ENCODE measurements around the gene PLAAT3.
"Not testable (repeated sequence)": the region's sequence is repeated elsewhere in the genome, so short reads cannot be mapped to it uniquely, and the experiment has no call there.

Gene PLAAT3

GRCh38 chr11:63614136-63614671 lies at the start of gene PLAAT3:
PLAAT3 (minus strand) TSS chr11:63614433; CDS start chr11:63614014, 419 bp downstream.
- no peak for DNase-seq (ENCODE audit: low read depth in 3 of 3)

GRCh38 chr11:63663809-63664208 lies 49.6 kb upstream of the PLAAT3 start:
- no peak for DNase-seq (ENCODE audit: low read depth in 3 of 3)

GRCh38 chr11:63660972-63661371 lies 46.7 kb upstream of the PLAAT3 start:
- DNase-seq (ENCODE audit: low read depth in 3 of 3) = no peak

GRCh38 chr11:63652671-63653070 lies 38.4 kb upstream of the PLAAT3 start:
- no peak for DNase-seq (ENCODE audit: low read depth in 3 of 3)

GRCh38 chr11:63643205-63643604 lies 29.0 kb upstream of the PLAAT3 start:
- DNase-seq (ENCODE audit: low read depth in 3 of 3) = no peak

GRCh38 chr11:63641727-63642126 lies 27.5 kb upstream of the PLAAT3 start:
- DNase-seq (ENCODE audit: low read depth in 3 of 3) = no peak

- DNase-seq (ENCODE audit: low read depth in 3 of 3) = no peak
Measured at GRCh38 chr11:63639199-63639832, 25.1 kb upstream of the PLAAT3 start.

- DNase-seq (ENCODE audit: low read depth in 3 of 3) = not testable (repeated sequence)
Measured at GRCh38 chr11:63638436-63638835, 24.2 kb upstream of the PLAAT3 start.

- DNase-seq (ENCODE audit: low read depth in 3 of 3) = peak; percentile 22 to 52 (median 47)
Measured at GRCh38 chr11:63635762-63636465, 21.7 kb upstream of the PLAAT3 start.

GRCh38 chr11:63629426-63629825 lies 15.2 kb upstream of the PLAAT3 start:
- DNase-seq (ENCODE audit: low read depth in 3 of 3) = no peak

- no peak for DNase-seq (ENCODE audit: low read depth in 3 of 3)
Measured at GRCh38 chr11:63623513-63624140, 9.4 kb upstream of the PLAAT3 start.

- no peak for DNase-seq (ENCODE audit: low read depth in 3 of 3)
Measured at GRCh38 chr11:63622323-63622722, 8.1 kb upstream of the PLAAT3 start.

- DNase-seq (ENCODE audit: low read depth in 3 of 3) = no peak
Measured at GRCh38 chr11:63621071-63621470, 6.8 kb upstream of the PLAAT3 start.

GRCh38 chr11:63619967-63620366 lies 5.7 kb upstream of the PLAAT3 start:
- DNase-seq (ENCODE audit: low read depth in 3 of 3) = no peak

GRCh38 chr11:63617686-63618085 lies 3.5 kb upstream of the PLAAT3 start:
- DNase-seq (ENCODE audit: low read depth in 3 of 3) = not testable (repeated sequence)

GRCh38 chr11:63616953-63617352 lies 2.7 kb upstream of the PLAAT3 start:
- no peak for DNase-seq (ENCODE audit: low read depth in 3 of 3)

- peak in 1 of 3 experiments; percentile 5 for DNase-seq (ENCODE audit: low read depth in 3 of 3)
Measured at GRCh38 chr11:63613517-63614135, 607 bp downstream of the PLAAT3 start.

GRCh38 chr11:63612181-63612580 lies 2.1 kb downstream of the PLAAT3 start:
- DNase-seq (ENCODE audit: low read depth in 3 of 3) = no peak

- no peak for DNase-seq (ENCODE audit: low read depth in 3 of 3)
Measured at GRCh38 chr11:63611395-63611747, 2.9 kb downstream of the PLAAT3 start.

GRCh38 chr11:63610604-63611394 lies 3.4 kb downstream of the PLAAT3 start:
- DNase-seq (ENCODE audit: low read depth in 3 of 3) = no peak

- no peak for DNase-seq (ENCODE audit: low read depth in 3 of 3)
Measured at GRCh38 chr11:63609971-63610580, 4.2 kb downstream of the PLAAT3 start.
